H9 (cell line): Measurements from ENCODE around the gene GPR35. TPM values are rescaled to one million over a fixed set of nuclear protein-coding genes. Genes with fewer than 3 reads are reported as not detected.

Source experiments
- DNase-seq: peaks from one replicate; pipeline ENCODE4 v3.0.0-alpha.2; 2017
- H2AFZ ChIP-seq: one replicate; pipeline ENCODE4 v1.6.1; 2013; ENCODE audit warnings: mild to moderate bottlenecking, low read length, control low read depth, moderate library complexity
- H2AK5ac ChIP-seq: 2 replicates; pipeline ENCODE4 v1.6.1; 2013; ENCODE audit warnings: low read length, control low read depth, mixed read lengths; ENCODE audit not compliant: insufficient read length
- H2BK120ac ChIP-seq: one replicate; pipeline ENCODE4 v1.6.1; 2013; ENCODE audit warnings: low read depth, mild to moderate bottlenecking, low read length, control low read depth, inconsistent platforms; ENCODE audit not compliant: poor library complexity, severe bottlenecking
- H2BK12ac ChIP-seq: 2 replicates; pipeline ENCODE4 v1.6.1; 2013; ENCODE audit warnings: low read length, control low read depth, mixed read lengths, low read depth; ENCODE audit not compliant: insufficient read length
- H2BK15ac ChIP-seq: 2 replicates; pipeline ENCODE4 v1.6.1; 2013; ENCODE audit warnings: low read depth, low read length, control low read depth
- H2BK20ac ChIP-seq: one replicate; pipeline ENCODE4 v1.6.1; 2013; ENCODE audit warnings: low read depth, mild to moderate bottlenecking, low read length, control low read depth, inconsistent platforms; ENCODE audit not compliant: poor library complexity, severe bottlenecking
- H2BK5ac ChIP-seq: 2 replicates; pipeline ENCODE4 v1.6.1; 2013; ENCODE audit warnings: low read length, control low read depth, mixed read lengths; ENCODE audit not compliant: insufficient read length
- H3K14ac ChIP-seq: 2 replicates; pipeline ENCODE4 v1.6.1; 2013; ENCODE audit warnings: low read length, control low read depth; ENCODE audit not compliant: insufficient read depth
- H3K18ac ChIP-seq: 2 replicates; pipeline ENCODE4 v1.6.1; 2013; ENCODE audit warnings: low read depth, mild to moderate bottlenecking, mixed read lengths, low read length, control low read depth; ENCODE audit not compliant: insufficient read length
- H3K23ac ChIP-seq: 2 replicates; pipeline ENCODE4 v1.6.1; 2013; ENCODE audit warnings: low read length, control low read depth, mixed read lengths, low read depth; ENCODE audit not compliant: insufficient read length
- H3K23me2 ChIP-seq: 2 replicates; pipeline ENCODE4 v1.6.1; 2013; ENCODE audit warnings: low read depth, mild to moderate bottlenecking, mixed read lengths, low read length, control low read depth; ENCODE audit not compliant: insufficient read length, poor library complexity, severe bottlenecking
- H3K27ac ChIP-seq: 2 replicates; pipeline ENCODE4 v1.5.1; 2013; ENCODE audit warnings: low read length, control low read depth, mixed read lengths, low read depth; ENCODE audit not compliant: insufficient read length
- H3K27me3 ChIP-seq: 2 replicates; pipeline ENCODE4 v1.6.1; 2013; ENCODE audit warnings: low read length, control low read depth, inconsistent platforms; ENCODE audit not compliant: insufficient read depth
- H3K4ac ChIP-seq: 2 replicates; pipeline ENCODE4 v1.6.1; 2013; ENCODE audit warnings: low read depth, mild to moderate bottlenecking, control low read depth, inconsistent platforms, low read length, moderate library complexity
- H3K4me1 ChIP-seq: 2 replicates; pipeline ENCODE4 v1.6.1; 2013; ENCODE audit warnings: low read length, control low read depth, inconsistent platforms; ENCODE audit not compliant: insufficient read depth
- H3K4me2 ChIP-seq: 2 replicates; pipeline ENCODE4 v1.6.1; 2013; ENCODE audit warnings: low read length, control low read depth, mixed read lengths; ENCODE audit not compliant: insufficient read length, insufficient read depth
- H3K56ac ChIP-seq: 2 replicates; pipeline ENCODE4 v1.6.1; 2013; ENCODE audit warnings: low read depth, mild to moderate bottlenecking, mixed read lengths, low read length, control low read depth; ENCODE audit not compliant: insufficient read length
- H3K79me1 ChIP-seq: 2 replicates; pipeline ENCODE4 v1.6.1; 2013; ENCODE audit warnings: low read depth, mild to moderate bottlenecking, moderate library complexity, low read length, control low read depth, inconsistent platforms; ENCODE audit not compliant: insufficient read depth, poor library complexity, severe bottlenecking
- H3K79me2 ChIP-seq: 2 replicates; pipeline ENCODE4 v1.6.1; 2013; ENCODE audit warnings: low read length, control low read depth, inconsistent platforms; ENCODE audit not compliant: insufficient read depth
- H3K9ac ChIP-seq: 2 replicates; pipeline ENCODE4 v1.6.1; 2013; ENCODE audit warnings: low read length, control low read depth, mixed read lengths; ENCODE audit not compliant: insufficient read length; ENCODE audit errors: extremely low read depth
- H3K9me3 ChIP-seq: one replicate; pipeline ENCODE4 v1.6.1; 2013; ENCODE audit warnings: low read depth, low read length, inconsistent platforms; ENCODE audit not compliant: control insufficient read depth
- H3T11ph ChIP-seq: one replicate; pipeline ENCODE4 v1.6.1; 2013; ENCODE audit warnings: mild to moderate bottlenecking, low read length, control low read depth, inconsistent platforms
- H4K20me1 ChIP-seq: one replicate; pipeline ENCODE4 v1.6.1; 2013; ENCODE audit not compliant: control insufficient read depth, insufficient read length, insufficient read depth
- H4K5ac ChIP-seq: 2 replicates; pipeline ENCODE4 v1.6.1; 2013; ENCODE audit warnings: low read depth, mild to moderate bottlenecking, mixed read lengths, low read length, control low read depth; ENCODE audit not compliant: insufficient read length
- H4K8ac ChIP-seq: replicated peaks from 2 replicates; pipeline ENCODE4 v1.6.1; 2013; ENCODE audit warnings: low read length, control low read depth, mixed read lengths, low read depth; ENCODE audit not compliant: insufficient read length
- H4K91ac ChIP-seq: 2 replicates; pipeline ENCODE4 v1.6.1; 2013; ENCODE audit warnings: low read depth, mild to moderate bottlenecking, moderate library complexity, mixed read lengths, low read length, control low read depth; ENCODE audit not compliant: insufficient read length
- H3K27ac Mint-ChIP-seq, 3 experiments: 2 replicates in 2 of 3; 3 replicates in 1 of 3; pipeline ENCODE4 v1.8.0; 2020 to 2021; ENCODE audit warnings: mixed read lengths in 3 of 3, mild to moderate bottlenecking in 1 of 3, moderate library complexity in 1 of 3
- H3K27me3 Mint-ChIP-seq: 2 replicates; pipeline ENCODE4 v1.8.0; 2021; ENCODE audit warnings: low read depth, mild to moderate bottlenecking, moderate library complexity, mixed read lengths
- H3K36me3 Mint-ChIP-seq, 3 experiments: 2 replicates in 2 of 3; 3 replicates in 1 of 3; pipeline ENCODE4 v1.8.0; 2020 to 2021; ENCODE audit warnings: low read depth in 3 of 3, mixed read lengths in 3 of 3; ENCODE audit not compliant: insufficient read depth in 1 of 3
- H3K4me1 Mint-ChIP-seq, 2 experiments: 2 replicates each; pipeline ENCODE4 v1.8.0; 2020; ENCODE audit warnings: mixed read lengths in 2 of 2
- H3K4me3 Mint-ChIP-seq, 2 experiments: 2 replicates in 1 of 2; 3 replicates in 1 of 2; pipeline ENCODE4 v1.8.0; 2020 to 2021; ENCODE audit warnings: mild to moderate bottlenecking in 2 of 2, mixed read lengths in 2 of 2, moderate library complexity in 1 of 2
- H3K9me3 Mint-ChIP-seq, 2 experiments: 2 replicates in 1 of 2; 3 replicates in 1 of 2; pipeline ENCODE4 v1.8.0; 2020; ENCODE audit warnings: mild to moderate bottlenecking in 2 of 2, mixed read lengths in 2 of 2, moderate library complexity in 1 of 2
- WGBS: extraction: QIAGEN DNeasy Blood & Tissue Kit; methylation state at CpG from one replicate; pipeline ENCODE4 v1.1.7; 2013; ENCODE audit warnings: missing lambda C conversion rate, low lambda C conversion rate, mixed read lengths; ENCODE audit not compliant: insufficient read length; ENCODE audit errors: extremely low coverage; 5-methylcytosine and 5-hydroxymethylcytosine counted together
- total RNA-seq: library from RNA; stranded (reverse); gene quantifications from 2 replicates; pipeline ENCODE4 v1.2.1, GENCODE V29; 2021
- TF ChIP-seq, protein P1 (sequence below): fragments of 200-600 bp; sonication (generic); conservative IDR thresholded peaks from 3 replicates; pipeline ENCODE4 v1.8.0; 2021; ENCODE audit warnings: antibody characterized with exemption, mild to moderate bottlenecking

GPR35 gene
- total RNA-seq, 1 experiment from 2014 or later: 1.4 TPM

DNA sequence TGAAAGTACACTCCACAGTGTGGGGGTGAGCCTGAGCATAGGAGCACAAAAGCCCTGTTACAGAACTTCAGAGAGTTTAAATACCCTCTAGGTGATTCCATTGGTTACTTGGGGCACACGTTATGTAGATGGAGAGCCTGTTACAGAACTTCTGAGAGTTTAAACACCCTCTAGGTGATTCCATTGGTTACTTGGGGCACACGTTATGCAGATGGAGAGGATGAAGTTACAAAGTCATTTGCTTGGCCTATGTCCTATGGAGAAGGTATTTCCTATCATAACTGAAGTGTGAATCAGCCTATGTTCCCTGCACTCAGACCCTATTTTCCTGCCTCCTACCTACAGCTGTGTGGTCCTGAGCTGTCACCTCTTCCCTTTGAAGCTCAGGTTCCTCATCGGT is 42.5 kb upstream of the GPR35 start:
- H2BK5ac ChIP-seq: no peak overlapping the region
- H3K9me3 ChIP-seq: no peaks in the 10 kb centered on the region
- H3K4me2 ChIP-seq: no peak overlapping the region
- no peak overlapping the region for H3K23ac ChIP-seq
- H2BK20ac ChIP-seq: no peak overlapping the region
- H3K4ac ChIP-seq: no peak overlapping the region
- no peaks in the 10 kb centered on the region for H3K79me1 ChIP-seq
- no peaks in the 10 kb centered on the region; the same call in 1 of the 2 replicates for H3K27me3 Mint-ChIP-seq
- no peak overlapping the region for H3K56ac ChIP-seq
- no peak overlapping the region for H4K5ac ChIP-seq
- no peak for DNase-seq
- H3K9me3 Mint-ChIP-seq: peaks cover 0 to 2% of the 10 kb centered on the region in 2 experiments; a peak in 1 of 5 replicates
- no peak overlapping the region for H3T11ph ChIP-seq
- no peak overlapping the region for H2BK120ac ChIP-seq
- H3K4me3 Mint-ChIP-seq: no peak overlapping the region
- H3K4me1 ChIP-seq: peaks cover 10% of the 10 kb centered on the region
- peaks cover 0 to 2% (median 1%) of the 10 kb centered on the region in 3 experiments; a peak in 5 of 7 replicates for H3K36me3 Mint-ChIP-seq
- H4K8ac ChIP-seq: no peak overlapping the region
- peaks cover 7% of the 10 kb centered on the region for H3K79me2 ChIP-seq
- peaks cover 14% of the 10 kb centered on the region for H3K23me2 ChIP-seq
- H3K9ac ChIP-seq: no peak overlapping the region
- H3K18ac ChIP-seq: no peak overlapping the region
- no peak overlapping the region for H2AFZ ChIP-seq
- H3K14ac ChIP-seq: no peak overlapping the region
- WGBS: no CpG with 5 or more reads among the region's 3 CpGs
- TF ChIP-seq, protein P1, sequence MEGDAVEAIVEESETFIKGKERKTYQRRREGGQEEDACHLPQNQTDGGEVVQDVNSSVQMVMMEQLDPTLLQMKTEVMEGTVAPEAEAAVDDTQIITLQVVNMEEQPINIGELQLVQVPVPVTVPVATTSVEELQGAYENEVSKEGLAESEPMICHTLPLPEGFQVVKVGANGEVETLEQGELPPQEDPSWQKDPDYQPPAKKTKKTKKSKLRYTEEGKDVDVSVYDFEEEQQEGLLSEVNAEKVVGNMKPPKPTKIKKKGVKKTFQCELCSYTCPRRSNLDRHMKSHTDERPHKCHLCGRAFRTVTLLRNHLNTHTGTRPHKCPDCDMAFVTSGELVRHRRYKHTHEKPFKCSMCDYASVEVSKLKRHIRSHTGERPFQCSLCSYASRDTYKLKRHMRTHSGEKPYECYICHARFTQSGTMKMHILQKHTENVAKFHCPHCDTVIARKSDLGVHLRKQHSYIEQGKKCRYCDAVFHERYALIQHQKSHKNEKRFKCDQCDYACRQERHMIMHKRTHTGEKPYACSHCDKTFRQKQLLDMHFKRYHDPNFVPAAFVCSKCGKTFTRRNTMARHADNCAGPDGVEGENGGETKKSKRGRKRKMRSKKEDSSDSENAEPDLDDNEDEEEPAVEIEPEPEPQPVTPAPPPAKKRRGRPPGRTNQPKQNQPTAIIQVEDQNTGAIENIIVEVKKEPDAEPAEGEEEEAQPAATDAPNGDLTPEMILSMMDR: no peak
- peaks cover 27 to 29% of the 10 kb centered on the region in 2 experiments for H3K4me1 Mint-ChIP-seq
- H2BK12ac ChIP-seq: no peak overlapping the region
- H2BK15ac ChIP-seq: no peak overlapping the region
- H2AK5ac ChIP-seq: no peak overlapping the region
- no peak overlapping the region for H3K27ac ChIP-seq
- no peak overlapping the region for H4K91ac ChIP-seq
- H3K27me3 ChIP-seq: no peaks in the 10 kb centered on the region
- H4K20me1 ChIP-seq: no peaks in the 10 kb centered on the region
- no peak overlapping the region for H3K27ac Mint-ChIP-seq
